ENCODE measurements around the gene CCNL2.

CCNL2 gene

GRCh38 chr1:1340791-1341548 is 58.2 kb downstream of the CCNL2 start:
- no peak for FAIRE-seq

GRCh38 chr1:1340185-1340584 is 59.0 kb downstream of the CCNL2 start:
- FAIRE-seq, result no peak

- no peak for FAIRE-seq
Observed at GRCh38 chr1:1338278-1338677, 60.9 kb downstream of the CCNL2 start.

GRCh38 chr1:1337793-1338147 is 61.4 kb downstream of the CCNL2 start:
- FAIRE-seq, result no peak

GRCh38 chr1:1336931-1337792 is 62.0 kb downstream of the CCNL2 start:
- no peak for FAIRE-seq

- no peak for FAIRE-seq
Observed at GRCh38 chr1:1336446-1336845, 62.7 kb downstream of the CCNL2 start.

- FAIRE-seq, result no peak
Observed at GRCh38 chr1:1335792-1336248, 63.3 kb downstream of the CCNL2 start.

Measured in colon (tissue), 2 donors.